HG03432 (cell line): ENCODE data around the gene KIAA1191.
A peak's percentile ranks its signal among the peaks of the same experiment; 100 is the strongest.

Source experiments
- ATAC-seq: cut with Tn5 transposase; IDR thresholded peaks from one replicate; pipeline ENCODE4 v1.9.1; 2021; ENCODE audit warnings: mild to moderate bottlenecking, moderate library complexity; ENCODE audit not compliant: unreplicated experiment

The KIAA1191 gene

DNA sequence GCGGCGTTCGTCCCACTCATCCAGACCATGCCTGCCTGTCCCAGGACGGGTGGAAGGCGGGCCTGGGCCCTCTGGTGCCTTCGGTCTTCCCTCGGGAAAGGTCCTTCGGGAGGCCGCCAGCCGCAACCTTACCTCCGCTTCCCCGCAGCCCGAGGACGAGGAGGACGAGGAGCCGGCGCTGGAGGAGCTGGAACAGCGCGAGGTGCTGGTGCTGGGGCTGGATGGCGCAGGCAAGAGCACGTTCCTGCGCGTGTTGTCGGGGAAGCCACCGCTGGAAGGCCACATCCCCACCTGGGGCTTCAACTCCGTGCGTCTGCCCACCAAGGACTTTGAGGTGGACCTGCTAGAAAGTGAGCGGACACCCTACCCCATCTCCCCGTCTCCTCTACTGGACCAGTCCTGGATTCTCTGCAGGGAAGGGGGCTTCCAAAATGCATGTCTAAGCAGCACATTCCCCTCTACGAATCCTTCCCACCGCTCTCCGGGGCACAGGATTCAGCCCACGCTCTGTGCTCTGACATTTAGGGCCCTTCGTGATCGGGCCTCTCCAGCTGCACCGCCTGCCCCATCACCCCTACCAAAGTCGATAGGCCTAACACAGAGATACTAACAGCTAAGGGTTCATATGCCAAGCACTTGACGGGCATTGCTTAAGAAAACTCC lies 4.8 kb upstream of the KIAA1191 start:
- ATAC-seq = no peak

DNA sequence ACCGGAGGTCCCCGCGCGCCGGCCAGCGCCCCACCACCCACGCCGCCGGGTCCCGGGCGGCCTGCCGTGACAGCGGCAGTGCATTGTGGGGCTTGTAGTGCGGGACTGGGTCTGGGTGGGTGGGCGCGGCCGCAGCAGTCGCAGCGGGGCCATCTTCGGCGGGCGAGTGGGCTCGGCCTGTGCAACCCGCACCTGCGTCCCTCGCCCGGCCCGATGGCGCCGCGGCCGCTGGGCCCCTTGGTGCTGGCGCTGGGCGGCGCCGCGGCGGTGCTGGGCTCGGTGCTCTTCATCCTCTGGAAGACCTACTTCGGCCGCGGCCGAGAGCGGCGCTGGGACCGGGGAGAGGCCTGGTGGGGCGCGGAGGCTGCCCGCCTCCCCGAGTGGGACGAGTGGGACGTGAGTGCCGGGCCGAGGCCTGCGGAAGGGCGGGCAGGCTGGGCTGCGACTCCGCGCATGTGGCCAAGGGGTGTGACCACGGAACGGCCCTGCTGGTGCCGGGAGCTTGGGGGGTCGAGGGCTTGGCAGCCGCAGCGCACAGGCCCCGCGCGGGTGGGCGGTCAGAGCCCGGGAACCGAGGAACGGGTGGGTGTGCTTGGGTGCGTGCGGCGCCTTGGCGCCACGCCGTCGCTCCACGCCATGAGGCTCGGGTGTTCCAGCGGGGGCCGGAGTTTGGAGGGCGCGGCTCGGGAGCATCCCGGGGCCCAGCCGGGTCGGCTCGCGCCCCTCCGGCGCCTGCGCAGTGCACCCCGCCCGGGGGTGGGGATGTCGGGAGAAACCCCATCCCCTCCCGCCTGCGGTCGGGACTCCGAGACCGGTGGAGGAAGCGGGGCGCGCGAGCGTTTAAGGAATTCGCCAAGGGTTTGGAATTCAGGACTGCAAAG lies 4.0 kb upstream of the KIAA1191 start, which contains the start of gene ARL10:
Gene ARL10, plus strand, starts transcription at position 137 of the 881 bp plus-strand sequence. Its CDS starts 77 bp downstream, at position 214.
- ATAC-seq = peak; percentile 44

DNA sequence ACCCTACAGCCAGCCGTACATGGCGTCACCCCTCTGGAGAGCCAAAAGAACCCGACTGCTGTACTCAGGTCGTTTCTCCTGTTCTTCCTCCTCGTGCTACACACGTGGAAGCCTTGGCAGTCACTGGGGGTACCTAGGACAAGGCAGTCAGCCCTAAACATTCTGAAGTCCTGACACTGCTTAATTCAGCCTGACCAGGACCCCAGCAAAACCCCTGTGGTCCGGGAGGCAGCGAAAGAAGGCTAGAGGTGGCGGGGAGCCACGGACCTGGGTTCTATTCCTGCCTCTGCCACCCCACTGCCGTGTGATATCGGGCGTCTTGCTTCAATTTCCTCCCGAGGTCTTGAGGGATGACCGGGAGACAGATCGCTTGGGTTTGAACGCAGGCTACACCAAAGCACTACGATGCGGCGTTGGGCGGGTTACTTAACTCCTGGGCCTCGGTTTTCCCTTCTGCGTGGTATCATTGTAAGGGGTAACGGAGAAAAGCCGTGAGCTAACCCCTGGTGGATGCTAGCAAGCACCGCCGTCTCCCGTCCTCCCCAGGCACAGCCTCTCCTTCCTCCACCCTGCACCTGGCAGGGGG lies 3.3 kb upstream of the KIAA1191 start:
- no peak for ATAC-seq

DNA sequence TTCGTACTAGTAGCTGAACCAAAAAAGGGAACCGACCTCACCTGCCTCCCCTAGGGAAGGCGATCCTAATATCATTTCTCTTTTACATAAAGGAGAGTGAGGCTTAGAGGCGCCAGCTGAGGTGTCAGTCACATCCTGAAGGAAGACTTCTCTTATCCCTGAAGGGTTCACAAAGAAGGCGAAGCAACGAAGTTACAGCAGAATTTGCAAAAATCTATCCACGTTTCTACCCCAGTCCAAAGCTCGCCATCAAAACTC lies 598 bp upstream of the KIAA1191 start:
- peak; percentile 8 for ATAC-seq

DNA sequence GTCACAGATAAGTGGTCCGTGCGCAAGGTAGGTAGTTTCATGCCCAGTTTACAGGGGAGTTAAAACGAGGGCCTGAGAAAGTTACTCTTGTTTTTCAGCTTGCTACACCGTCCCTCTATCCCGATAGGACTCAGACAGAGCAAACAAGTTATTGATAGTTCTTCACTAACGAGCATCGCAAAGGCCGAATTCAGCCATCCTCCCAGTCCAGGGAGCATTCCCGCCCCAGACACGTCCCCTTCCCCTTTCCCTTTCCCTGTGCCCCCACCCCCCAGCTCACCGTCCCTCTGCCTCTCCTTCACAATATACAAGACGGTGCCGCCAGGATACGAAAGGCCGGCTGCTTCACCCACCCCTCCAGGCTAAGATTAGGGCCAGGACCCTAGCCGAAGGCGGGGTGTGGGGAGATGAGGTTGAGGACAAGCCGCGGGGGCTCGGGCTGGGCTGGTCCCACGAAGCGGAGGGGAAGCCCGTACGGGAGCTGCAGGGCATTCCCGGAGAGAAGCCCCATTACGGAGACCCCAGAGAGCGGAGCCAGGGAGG lies 599 bp downstream of the KIAA1191 start:
- ATAC-seq = peak; percentile 21

DNA sequence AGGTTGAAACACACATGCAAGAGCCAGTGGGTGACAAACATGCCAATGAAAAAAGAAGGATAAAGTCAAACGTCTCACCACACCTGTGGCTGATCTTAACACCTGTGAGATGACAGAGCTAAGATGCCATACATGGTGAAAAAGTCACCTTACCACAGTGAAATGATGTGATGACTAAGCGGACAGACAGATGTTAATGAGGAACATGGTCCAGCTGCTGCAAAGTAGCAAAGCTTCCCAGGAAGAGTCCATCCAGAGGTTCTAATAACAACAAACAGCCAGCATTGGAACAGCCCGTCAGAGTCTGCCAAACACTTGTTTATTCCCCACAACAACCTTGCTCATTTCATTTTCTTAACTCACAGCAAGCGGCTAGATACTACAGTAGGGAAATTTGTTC lies 1.9 kb downstream of the KIAA1191 start:
- ATAC-seq = no peak

DNA sequence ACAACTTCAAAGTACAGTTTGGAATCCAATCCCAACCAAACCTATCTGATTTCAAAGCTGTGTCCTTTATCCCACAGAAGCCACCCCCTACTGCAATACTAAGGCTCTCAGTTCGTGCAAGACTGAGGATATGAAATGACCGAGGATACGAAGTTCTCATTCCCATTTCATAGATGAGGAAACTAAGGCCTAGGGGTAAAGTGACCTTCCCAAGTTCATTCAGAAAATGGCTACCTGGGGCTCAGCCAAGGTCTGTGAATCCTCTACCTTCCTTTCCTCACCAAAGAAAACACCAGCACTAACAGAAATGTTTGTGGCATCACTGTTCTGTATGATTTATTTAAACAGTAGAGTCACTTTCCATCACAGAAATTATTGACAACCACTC lies 5.4 kb downstream of the KIAA1191 start:
- no peak for ATAC-seq

DNA sequence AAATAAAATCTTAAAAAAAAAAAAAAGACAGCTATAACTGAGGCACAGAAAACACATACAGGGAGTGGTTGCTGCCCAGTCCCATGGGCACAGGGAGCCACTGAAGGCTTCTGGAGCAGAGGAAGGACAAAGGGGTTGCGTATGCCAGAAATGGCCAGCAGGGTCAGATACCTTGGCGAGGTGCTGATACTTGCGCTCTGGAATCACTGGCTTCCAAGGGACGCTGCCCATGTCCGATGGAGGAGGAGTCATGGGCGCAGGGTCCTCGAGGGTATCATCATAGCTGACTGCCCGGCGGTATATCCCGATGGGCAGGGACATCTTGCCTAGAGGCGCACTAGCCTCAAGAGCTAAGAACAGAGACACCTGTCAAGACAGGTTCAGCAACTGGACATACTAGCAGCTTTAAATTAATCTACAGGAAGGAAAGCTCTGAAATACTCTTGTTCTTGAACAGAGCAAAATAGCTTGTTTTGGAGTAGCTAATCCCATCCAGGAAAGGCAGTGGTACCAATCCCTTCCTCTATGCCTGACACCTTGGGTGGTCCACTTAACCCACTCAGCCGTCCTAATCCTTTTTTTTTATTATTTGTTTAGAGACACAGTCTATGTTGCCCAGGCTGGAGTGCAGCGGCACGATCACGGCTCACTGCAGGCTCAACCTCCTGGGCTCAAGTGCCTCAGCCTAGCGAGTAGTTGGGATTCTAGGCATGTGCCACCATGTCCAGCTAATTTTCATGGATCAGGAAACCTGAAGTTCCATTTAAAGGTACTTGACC lies 6.0 kb downstream of the KIAA1191 start:
- ATAC-seq = no peak

DNA sequence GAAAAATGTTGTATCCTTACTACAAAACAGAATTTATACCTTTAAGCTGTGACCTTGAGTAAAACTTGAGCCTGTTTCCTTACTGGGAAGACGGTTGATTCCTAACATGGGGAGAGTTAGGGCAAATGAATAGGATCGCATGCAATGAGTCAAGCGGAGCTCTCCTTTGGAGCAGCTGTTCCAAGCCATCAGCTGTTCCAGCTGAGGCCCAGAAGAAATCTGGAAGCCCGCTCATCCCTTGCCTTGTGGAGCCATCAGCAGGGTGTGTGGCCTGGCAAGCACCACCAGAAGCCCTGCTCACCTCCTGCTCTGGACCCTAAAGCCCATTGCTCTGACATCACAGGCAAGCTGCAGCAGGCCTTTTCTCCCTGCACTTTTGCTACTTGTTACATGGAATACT lies 8.0 kb downstream of the KIAA1191 start:
- ATAC-seq = no peak

DNA sequence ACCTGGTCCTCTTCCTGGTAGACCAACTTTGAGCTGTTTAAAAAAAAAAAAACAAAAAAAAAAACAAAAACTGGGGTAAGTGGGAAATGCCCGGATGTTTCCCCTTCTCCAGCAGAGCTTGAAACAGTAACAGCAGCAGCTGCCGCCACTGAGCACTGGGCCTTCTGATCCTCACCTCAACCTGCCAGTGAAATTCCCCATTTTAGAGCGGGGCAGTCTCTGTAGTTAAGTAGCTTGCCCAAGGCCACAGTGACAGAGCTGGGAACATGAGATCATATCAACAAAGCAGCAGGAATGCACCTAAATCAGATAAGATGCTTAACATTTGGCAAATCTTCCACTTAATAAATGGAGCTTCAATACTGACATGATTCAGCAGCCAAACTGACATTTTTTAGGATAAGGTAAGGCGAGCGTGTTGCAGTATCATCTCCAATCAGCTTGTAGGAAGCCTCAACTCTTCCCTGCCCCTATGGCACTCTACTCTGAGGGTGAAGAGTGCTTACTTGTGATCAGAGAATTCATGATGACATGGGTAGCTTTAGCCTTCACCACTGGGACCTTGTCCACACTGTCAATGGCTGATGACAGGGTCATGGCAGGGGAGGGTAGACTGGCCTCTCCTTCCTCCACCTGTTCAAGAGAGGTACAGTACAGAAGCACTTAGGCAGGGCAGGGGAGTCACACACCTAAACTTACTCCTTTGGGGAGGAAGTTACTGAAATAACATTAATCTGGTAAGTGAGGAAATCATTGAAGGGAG lies 9.3 kb downstream of the KIAA1191 start:
- ATAC-seq = peak; percentile 66

DNA sequence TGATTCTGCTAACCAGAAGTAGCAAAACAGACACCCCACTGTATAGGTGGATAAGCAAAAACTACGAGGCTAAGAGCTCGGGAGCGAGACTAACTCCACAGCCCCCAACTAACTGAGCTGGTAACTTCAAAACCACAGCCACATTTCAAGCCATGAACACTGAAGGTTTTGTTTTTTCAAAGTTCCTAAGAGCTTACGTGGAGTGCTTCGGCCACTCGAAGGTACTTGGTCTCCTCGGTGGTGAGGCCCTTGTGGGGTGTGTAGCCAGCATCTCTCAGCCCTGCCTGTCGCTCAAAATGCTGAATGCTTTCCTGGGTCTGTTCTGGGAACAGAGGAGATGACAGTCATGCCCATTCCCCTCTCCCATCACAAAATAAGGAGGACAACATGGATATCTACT lies 11.1 kb downstream of the KIAA1191 start:
- no peak for ATAC-seq

DNA sequence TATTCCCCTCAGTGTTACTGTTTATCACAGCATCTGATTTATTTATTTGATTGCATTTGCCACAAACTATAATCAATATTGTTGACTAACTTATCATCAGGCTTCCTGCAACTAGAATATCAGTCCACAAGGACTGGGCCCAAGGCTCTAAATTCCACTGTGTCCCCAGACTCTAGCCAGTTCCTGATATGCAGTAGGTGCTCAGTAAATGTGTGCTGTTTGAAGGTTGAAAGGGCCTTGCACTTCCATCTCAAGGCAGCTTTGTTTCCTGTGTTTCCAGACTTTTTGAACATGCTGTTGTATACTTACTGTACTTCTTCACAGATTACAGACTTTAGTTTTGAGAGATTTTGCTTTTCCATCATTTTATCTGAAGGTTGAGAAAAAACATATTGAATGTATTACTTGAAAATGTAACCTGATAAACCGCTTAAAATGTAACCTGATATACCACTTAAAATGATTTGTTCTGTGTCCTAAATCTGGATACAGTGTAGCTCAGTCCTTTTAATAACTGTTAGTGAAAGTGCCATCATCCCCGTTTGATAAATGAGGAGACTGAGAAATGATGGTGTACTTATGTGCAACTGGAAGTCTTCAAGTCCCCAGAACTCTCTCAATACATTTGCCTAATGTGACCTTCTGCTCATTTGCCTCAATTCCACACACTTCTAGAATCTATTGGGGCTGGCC lies 18.7 kb downstream of the KIAA1191 start:
- no peak for ATAC-seq

DNA sequence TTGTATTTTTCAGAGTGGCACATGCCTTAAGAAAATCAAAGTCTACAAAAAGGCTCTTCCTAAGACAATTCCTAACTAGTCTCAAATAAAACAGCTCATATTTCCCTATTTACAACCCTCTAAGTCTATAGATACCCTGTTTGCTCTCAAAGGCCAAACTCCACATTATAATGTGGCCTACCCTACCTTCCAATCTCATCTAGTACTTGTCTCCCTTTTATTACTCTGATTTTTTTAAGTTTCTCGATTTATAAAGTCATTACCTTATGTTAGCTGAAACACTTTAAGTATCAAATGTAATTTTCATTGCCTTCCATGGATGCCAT lies 19.4 kb downstream of the KIAA1191 start:
- ATAC-seq = no peak

DNA sequence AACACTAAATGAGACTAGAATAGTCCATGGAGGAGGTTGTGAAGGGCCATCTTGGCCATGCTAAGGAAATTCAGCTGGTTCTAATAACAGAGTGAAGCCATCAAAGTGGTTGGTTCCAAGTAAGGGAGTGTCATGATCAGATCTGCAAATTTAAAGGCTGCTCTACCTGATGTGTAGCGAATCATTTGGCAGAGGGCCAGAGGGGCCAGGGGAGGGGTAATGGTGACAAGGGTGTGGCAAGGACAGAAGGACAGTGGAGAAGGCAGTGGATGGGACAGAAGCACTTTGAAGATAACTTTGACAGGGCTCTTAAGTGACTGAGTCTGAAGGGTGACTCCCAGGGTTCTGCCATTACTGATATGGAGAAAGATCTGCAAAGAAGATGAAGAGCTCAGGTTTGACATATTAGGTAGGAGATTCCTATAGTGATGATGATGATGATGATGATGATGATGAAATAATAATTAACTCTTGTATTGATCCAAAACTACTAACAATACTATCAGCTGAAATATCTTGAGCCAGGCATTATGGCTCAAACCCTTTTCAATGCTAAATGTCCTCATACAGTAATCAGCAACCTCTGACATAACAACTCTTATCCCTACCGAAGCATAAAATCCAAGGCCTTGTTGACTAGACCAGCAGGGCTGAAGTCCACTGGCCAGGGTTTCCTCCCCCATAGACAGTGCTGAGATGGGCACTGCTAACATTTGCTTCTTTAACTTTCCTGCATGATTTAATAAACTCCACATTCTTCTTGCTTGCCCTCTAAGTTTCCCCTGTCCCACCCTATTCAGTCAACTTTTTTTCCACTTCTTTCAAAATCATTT lies 20.0 kb downstream of the KIAA1191 start:
- ATAC-seq = no peak

DNA sequence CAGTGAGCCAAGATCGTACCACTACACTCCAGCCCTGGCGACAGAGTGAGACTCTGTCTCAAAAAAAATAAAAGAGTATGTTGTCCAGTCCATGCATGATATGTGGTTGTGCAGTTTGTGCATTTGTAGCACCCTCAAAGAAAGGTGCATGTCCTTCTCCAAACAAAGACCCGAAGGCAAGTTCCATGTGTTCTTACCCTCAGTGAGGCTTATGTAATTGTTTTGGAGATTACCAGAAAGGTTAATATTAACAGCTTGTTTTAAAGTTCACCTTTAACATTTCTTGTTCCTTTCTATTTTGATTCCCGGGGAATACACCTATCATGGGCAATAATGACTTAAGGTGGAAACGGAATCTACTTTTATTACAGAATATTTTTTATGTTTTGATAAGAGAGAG lies 22.3 kb downstream of the KIAA1191 start:
- ATAC-seq = no peak

DNA sequence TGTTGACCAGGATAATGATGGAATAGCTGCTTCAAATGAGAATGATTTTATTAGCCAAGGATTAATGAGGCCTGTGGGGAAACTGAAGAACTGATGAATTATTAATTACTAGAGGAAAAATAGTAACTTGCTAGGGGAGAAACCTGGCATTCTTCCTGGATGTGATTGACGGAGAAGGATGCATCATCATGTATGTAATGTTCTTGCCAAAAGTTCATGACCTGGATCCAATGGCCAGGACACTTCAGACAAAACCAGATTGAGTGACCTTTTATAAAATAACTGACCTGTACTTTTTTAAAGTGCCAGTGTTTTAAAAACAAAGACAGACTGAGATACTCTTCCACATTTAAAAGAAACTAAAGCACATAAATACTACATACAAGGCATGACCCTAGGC lies 23.7 kb downstream of the KIAA1191 start:
- no peak for ATAC-seq

DNA sequence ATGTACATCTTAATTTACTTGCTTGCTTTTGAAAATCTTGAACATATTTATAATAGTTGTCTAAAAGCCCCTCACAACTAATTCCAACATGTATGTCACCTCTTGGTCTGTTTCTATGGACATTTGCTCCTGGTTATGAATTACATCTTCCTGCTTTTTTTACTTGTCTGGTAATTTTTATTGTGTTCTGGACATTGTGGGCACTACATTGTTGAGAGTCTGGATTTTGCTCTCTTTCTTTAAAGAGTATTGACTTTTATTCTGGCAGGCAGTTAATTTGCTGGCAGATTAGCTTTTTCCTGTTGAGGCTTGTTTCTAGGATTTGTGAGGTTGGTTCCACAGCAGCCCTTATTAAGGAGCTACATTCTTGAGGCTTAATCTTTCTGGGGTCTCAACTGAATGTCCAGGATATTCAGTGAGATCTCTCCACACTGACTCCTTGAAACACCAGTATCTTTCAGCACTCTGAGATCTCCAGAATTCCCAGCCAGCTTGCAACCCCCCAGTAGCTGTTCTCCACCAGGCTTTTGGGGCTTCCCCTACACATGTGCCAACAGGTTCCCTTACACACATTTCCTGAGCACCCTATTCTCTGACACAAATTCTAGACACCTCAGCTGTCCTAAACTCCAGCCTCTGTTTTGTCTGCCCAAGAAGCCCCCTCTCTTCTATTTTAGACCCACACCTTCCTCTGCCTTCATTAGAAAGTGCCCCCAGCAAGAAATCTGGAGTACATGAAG lies 27.4 kb downstream of the KIAA1191 start:
- no peak for ATAC-seq

DNA sequence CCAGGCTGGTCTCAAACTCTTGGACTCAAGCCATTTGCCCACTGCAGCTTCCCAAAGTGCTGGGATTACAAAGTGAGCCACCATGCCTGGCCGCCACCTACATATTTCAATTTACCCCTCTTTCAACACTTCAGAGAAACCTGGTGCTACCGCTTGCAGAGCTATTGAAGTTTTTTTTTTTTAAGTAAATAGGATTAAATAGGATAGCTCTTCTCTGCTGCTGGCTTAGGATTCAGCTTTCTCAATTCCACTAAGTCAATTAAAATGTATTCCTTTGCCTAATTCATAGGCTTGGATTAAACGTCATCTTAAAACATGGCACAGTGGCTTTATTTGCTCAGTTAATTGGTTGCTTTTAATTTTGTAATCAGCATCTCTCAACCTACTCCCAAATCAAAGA lies 41.0 kb downstream of the KIAA1191 start:
- ATAC-seq = no peak
